ENCODE measurements around the gene GTPBP3. TPM values are rescaled to one million over a fixed set of nuclear protein-coding genes. Genes with fewer than 3 reads are reported as not detected.

GTPBP3 gene
- total and polyA plus RNA-seq, 2 of the 13 experiments (the other 11 are each of a cell fraction or from before 2014, with no cell fraction given), result 17.5 to 30.0 TPM

DNA sequence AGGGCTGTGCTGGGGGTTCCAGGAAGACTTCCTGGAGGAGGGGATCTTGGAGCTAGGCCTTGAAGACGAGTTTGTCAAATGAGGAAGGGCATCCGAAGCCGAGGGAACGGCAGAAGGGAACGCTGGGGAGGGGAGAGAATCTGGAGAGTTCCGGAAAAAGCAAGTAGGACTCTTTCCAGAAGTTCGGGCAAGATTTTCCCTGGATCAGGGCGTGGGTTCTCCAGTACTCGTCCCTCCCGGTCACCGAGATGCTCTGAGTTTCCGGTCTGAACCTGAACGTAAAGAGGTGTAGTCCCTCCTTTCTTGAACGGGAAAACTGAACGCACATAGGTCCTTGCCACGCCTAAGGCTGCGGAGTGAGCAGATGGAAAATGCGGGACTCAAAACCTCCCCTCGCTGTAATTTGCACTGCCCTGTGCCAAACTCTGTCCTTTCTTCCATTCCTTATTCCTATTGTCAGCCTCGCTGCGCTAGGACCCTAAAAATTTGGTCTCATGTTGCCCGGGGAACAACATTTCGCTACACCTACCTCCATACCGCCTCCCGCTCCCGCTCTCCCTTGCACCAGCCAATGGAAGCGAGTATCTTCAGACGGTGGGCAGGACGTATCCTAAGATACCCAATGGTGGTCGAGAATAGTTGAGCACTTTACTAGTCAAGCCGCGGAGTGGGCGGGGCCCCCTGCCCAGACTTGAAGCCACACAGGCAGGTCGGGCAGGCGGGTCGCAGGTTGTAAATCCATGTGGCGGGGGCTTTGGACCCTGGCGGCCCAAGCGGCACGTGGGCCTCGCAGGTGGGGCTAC, at the start of gene GTPBP3 (continued):
- TF ChIP-seq ZNF512B (CRISPR knock-in tag; IDR thresholded peaks at IDR 0.05; ENCODE audit: borderline replicate concordance) (no peak), MYC (CRISPR knock-in tag; IDR thresholded peaks at IDR 0.05; ENCODE audit: borderline replicate concordance) (peak; percentile 95), EEA1 (CRISPR knock-in tag; IDR thresholded peaks at IDR 0.05; ENCODE audit: borderline replicate concordance) (no peak), SNAI1 (CRISPR knock-in tag; IDR thresholded peaks at IDR 0.05; ENCODE audit: borderline replicate concordance) (no peak), ZNF792 (CRISPR knock-in tag; IDR thresholded peaks at IDR 0.05) (no peak; the same call in none of the 2 replicates), SOX6 (IDR thresholded peaks at IDR 0.05) (no peak), SOX6 (CRISPR knock-in tag; IDR thresholded peaks at IDR 0.05) (peak; percentile 60), SMC3 (IDR thresholded peaks at IDR 0.05; ENCODE audit: low read length) (no peak), MZF1 (CRISPR knock-in tag; IDR thresholded peaks at IDR 0.05; ENCODE audit: borderline replicate concordance) (no peak), RORA (CRISPR knock-in tag; IDR thresholded peaks at IDR 0.05) (no peak), GPN1 (CRISPR knock-in tag; IDR thresholded peaks at IDR 0.05; ENCODE audit: borderline replicate concordance) (no peak), ZNF615 (CRISPR knock-in tag; IDR thresholded peaks at IDR 0.05; ENCODE audit: borderline replicate concordance) (no peak), SP140L (CRISPR knock-in tag; IDR thresholded peaks at IDR 0.05; ENCODE audit: borderline replicate concordance) (no peak), ZNF124 (CRISPR knock-in tag; IDR thresholded peaks at IDR 0.05) (no peak; the same call in 1 of the 2 replicates), TBL1XR1 (IDR thresholded peaks at IDR 0.05; ENCODE audit: borderline replicate concordance, low read length, partially characterized antibody) (no peak), ZNF512 (CRISPR knock-in tag; IDR thresholded peaks at IDR 0.05) (no peak)
- TF ChIP-seq, protein P1, sequence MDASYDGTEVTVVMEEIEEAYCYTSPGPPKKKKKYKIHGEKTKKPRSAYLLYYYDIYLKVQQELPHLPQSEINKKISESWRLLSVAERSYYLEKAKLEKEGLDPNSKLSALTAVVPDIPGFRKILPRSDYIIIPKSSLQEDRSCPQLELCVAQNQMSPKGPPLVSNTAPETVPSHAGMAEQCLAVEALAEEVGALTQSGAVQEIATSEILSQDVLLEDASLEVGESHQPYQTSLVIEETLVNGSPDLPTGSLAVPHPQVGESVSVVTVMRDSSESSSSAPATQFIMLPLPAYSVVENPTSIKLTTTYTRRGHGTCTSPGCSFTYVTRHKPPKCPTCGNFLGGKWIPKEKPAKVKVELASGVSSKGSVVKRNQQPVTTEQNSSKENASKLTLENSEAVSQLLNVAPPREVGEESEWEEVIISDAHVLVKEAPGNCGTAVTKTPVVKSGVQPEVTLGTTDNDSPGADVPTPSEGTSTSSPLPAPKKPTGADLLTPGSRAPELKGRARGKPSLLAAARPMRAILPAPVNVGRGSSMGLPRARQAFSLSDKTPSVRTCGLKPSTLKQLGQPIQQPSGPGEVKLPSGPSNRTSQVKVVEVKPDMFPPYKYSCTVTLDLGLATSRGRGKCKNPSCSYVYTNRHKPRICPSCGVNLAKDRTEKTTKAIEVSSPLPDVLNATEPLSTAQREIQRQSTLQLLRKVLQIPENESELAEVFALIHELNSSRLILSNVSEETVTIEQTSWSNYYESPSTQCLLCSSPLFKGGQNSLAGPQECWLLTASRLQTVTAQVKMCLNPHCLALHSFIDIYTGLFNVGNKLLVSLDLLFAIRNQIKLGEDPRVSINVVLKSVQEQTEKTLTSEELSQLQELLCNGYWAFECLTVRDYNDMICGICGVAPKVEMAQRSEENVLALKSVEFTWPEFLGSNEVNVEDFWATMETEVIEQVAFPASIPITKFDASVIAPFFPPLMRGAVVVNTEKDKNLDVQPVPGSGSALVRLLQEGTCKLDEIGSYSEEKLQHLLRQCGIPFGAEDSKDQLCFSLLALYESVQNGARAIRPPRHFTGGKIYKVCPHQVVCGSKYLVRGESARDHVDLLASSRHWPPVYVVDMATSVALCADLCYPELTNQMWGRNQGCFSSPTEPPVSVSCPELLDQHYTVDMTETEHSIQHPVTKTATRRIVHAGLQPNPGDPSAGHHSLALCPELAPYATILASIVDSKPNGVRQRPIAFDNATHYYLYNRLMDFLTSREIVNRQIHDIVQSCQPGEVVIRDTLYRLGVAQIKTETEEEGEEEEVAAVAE (CRISPR knock-in tag; IDR thresholded peaks at IDR 0.05; ENCODE audit: borderline replicate concordance), result peak; percentile 98
- TF ChIP-seq, protein P2, sequence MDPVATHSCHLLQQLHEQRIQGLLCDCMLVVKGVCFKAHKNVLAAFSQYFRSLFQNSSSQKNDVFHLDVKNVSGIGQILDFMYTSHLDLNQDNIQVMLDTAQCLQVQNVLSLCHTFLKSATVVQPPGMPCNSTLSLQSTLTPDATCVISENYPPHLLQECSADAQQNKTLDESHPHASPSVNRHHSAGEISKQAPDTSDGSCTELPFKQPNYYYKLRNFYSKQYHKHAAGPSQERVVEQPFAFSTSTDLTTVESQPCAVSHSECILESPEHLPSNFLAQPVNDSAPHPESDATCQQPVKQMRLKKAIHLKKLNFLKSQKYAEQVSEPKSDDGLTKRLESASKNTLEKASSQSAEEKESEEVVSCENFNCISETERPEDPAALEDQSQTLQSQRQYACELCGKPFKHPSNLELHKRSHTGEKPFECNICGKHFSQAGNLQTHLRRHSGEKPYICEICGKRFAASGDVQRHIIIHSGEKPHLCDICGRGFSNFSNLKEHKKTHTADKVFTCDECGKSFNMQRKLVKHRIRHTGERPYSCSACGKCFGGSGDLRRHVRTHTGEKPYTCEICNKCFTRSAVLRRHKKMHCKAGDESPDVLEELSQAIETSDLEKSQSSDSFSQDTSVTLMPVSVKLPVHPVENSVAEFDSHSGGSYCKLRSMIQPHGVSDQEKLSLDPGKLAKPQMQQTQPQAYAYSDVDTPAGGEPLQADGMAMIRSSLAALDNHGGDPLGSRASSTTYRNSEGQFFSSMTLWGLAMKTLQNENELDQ (CRISPR knock-in tag; IDR thresholded peaks at IDR 0.05; ENCODE audit: borderline replicate concordance), result no peak
